Activated CD8-positive, alpha-beta T cell treated with anti-CD3 and anti-CD28 coated beads for 36 hours (primary cell): ENCODE measurements around the gene TMEM121. TPM values are rescaled to one million over a fixed set of nuclear protein-coding genes. Genes with fewer than 3 reads are reported as not detected.
A peak's percentile ranks its signal among the peaks of the same experiment; 100 is the strongest.

Source experiments
- ATAC-seq: fragments of 200-7000 bp; cut with Tn5 transposase; one replicate; pipeline ENCODE4 v1.10.0; 2021; ENCODE audit warnings: mild to moderate bottlenecking, moderate library complexity
- CTCF ChIA-PET: fragments of 350-600 bp; sonication (Branson Sonifier 250); formaldehyde crosslinking; loops from one replicate; lab custom pipeline; 2021; ENCODE audit warnings: antibody characterized with exemption; lab: Charles Lee
- POLR2A ChIA-PET: fragments of 350-600 bp; sonication (Branson Sonifier 250); formaldehyde crosslinking; loops from one replicate; lab custom pipeline; 2021; ENCODE audit warnings: antibody characterized with exemption; lab: Charles Lee
- DNase-seq: peaks from one replicate; pipeline ENCODE4 v3.0.0-alpha.2; 2020
- H3K27ac Mint-ChIP-seq: one replicate; pipeline ENCODE4 v1.8.0; 2021; ENCODE audit warnings: mild to moderate bottlenecking, mixed read lengths
- H3K27me3 Mint-ChIP-seq: one replicate; pipeline ENCODE4 v1.8.0; 2021; ENCODE audit warnings: mixed read lengths
- H3K36me3 Mint-ChIP-seq: one replicate; pipeline ENCODE4 v1.8.0; 2021; ENCODE audit warnings: low read depth, mixed read lengths
- H3K4me1 Mint-ChIP-seq: one replicate; pipeline ENCODE4 v1.8.0; 2021; ENCODE audit warnings: low read depth, mixed read lengths
- H3K4me3 Mint-ChIP-seq: one replicate; pipeline ENCODE4 v1.8.0; 2021; ENCODE audit warnings: mild to moderate bottlenecking, moderate library complexity, mixed read lengths
- H3K9me3 Mint-ChIP-seq: one replicate; pipeline ENCODE4 v1.8.0; 2021; ENCODE audit warnings: mixed read lengths
- intact Hi-C: fragments of 100-400 bp; cut with micrococcal nuclease; formaldehyde crosslinking; loops from one replicate; pipeline ENCODE4 v1.10.0; 2022
- total RNA-seq, 2 experiments: library from RNA; stranded (reverse); gene quantifications; one replicate each; pipeline ENCODE4 v1.2.3, GENCODE V29; 2021
- TF ChIP-seq, protein P1 (sequence below): fragments of 200-600 bp; IDR thresholded peaks from one replicate; pipeline ENCODE4 v1.8.0; 2022; ENCODE audit warnings: antibody characterized with exemption, mild to moderate bottlenecking

Gene TMEM121
- total RNA-seq, 2 experiments from 2014 or later = 12.0 to 12.1 TPM

DNA sequence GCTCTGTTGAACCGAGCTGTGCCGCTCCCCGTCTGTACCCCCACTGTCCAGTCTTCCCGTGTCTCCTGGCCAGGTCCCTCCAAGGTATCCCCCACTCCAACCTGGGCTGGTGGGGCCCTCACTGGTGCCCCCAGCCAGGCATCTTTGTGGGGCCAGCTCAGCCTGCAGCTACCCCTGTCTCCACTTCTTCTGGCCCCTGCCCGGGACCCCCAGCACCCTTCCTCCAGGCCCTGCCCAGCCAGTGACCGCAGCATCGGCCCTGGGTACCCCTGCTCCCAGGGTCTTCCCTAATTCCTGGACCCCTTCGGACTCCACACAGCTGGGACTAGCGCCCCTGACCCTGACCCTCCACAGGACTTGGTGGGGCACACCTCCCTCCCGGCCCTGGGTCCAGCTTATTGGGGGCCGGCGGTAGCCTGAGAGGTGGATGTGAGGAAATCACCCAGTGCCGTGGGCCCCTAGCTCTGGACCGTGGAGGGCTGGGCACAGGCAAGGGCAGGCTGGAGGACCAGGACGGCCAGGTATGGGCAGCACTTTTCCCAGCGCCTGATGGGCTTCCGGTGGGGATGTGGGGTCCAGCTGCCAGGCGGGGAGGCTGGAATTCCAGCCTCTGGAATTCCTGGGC lies 43.8 kb upstream of the TMEM121 start:
- H3K9me3 Mint-ChIP-seq = no peaks in the 10 kb centered on the region
- ChIA-PET CTCF (interaction anchor here (1.1 to 2.9 kb wide), 3 partner anchors 9 to 112 kb away, joined by 4 to 80 read pairs (median 15); partner anchors contain the start of gene TEDC1), POLR2A (interaction anchor here (1.7 to 3.2 kb wide), 3 partner anchors 8 to 84 kb away, joined by 4 to 24 read pairs (median 13); partner anchors contain the start of gene TEDC1)
- peaks cover 9% of the 10 kb centered on the region for H3K27me3 Mint-ChIP-seq
- no peak for DNase-seq
- peak overlapping the region; percentile 96 for H3K27ac Mint-ChIP-seq
- TF ChIP-seq, protein P1, sequence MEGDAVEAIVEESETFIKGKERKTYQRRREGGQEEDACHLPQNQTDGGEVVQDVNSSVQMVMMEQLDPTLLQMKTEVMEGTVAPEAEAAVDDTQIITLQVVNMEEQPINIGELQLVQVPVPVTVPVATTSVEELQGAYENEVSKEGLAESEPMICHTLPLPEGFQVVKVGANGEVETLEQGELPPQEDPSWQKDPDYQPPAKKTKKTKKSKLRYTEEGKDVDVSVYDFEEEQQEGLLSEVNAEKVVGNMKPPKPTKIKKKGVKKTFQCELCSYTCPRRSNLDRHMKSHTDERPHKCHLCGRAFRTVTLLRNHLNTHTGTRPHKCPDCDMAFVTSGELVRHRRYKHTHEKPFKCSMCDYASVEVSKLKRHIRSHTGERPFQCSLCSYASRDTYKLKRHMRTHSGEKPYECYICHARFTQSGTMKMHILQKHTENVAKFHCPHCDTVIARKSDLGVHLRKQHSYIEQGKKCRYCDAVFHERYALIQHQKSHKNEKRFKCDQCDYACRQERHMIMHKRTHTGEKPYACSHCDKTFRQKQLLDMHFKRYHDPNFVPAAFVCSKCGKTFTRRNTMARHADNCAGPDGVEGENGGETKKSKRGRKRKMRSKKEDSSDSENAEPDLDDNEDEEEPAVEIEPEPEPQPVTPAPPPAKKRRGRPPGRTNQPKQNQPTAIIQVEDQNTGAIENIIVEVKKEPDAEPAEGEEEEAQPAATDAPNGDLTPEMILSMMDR = no peak
- peaks cover 47% of the 10 kb centered on the region for H3K4me1 Mint-ChIP-seq
- no peaks in the 10 kb centered on the region for H3K36me3 Mint-ChIP-seq
- intact Hi-C loops = no loop called here
- ATAC-seq = no peak
- H3K4me3 Mint-ChIP-seq = no peak overlapping the region

DNA sequence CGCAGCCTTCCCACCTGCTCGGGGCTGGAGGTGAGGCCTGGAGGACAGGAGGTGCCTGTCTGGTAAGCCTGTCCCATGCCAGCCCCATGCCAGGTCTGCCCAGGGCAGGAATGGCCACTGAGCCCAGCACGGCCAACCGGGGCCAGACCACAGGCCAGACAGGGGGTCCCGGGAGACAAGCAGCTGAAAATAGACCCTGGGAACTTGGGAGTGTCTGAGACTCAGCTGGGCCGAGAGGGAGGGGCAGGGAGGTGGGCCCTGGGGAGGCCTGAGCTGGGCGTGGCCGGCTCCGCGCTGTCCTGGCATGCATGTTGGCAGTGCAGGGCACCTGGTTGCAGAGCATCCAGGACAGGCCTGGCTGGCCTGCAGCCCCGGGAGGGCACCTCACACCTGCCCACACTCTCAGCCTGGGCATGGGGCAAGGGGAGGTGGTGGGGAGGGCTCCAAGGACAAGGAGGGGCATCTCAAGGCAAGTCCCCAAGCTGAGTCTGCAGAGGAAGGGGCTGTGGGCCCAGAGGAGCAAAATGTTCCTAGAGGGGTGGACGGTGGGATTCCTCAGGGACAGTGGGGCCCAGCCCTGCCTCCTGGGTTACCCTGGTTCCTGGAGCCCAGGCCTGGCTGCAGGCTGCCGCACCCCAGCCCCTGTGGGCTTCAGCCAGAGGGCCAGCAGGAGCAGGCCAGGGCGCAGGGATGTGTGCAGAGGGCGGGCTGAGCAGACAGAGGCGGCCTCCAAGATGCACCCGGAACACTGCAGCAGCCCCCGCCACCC lies 42.9 kb upstream of the TMEM121 start:
- H3K27me3 Mint-ChIP-seq = peaks cover 9% of the 10 kb centered on the region
- peaks cover 52% of the 10 kb centered on the region for H3K4me1 Mint-ChIP-seq
- DNase-seq (no peak), ATAC-seq (no peak)
- ChIA-PET CTCF (interaction anchor here (1.1 to 2.9 kb wide), 3 partner anchors 80 to 113 kb away, joined by 3 to 15 read pairs (median 4); no protein-coding TSS in a partner anchor), POLR2A (interaction anchor here (1.1 to 3.2 kb wide), 2 partner anchors 13 to 45 kb away, joined by 3 to 13 read pairs; no protein-coding TSS in a partner anchor)
- TF ChIP-seq, protein P1 = no peak
- intact Hi-C loops = no loop called here
- no peaks in the 10 kb centered on the region for H3K9me3 Mint-ChIP-seq
- H3K27ac Mint-ChIP-seq = no peak overlapping the region
- no peak overlapping the region for H3K4me3 Mint-ChIP-seq
- no peaks in the 10 kb centered on the region for H3K36me3 Mint-ChIP-seq

DNA sequence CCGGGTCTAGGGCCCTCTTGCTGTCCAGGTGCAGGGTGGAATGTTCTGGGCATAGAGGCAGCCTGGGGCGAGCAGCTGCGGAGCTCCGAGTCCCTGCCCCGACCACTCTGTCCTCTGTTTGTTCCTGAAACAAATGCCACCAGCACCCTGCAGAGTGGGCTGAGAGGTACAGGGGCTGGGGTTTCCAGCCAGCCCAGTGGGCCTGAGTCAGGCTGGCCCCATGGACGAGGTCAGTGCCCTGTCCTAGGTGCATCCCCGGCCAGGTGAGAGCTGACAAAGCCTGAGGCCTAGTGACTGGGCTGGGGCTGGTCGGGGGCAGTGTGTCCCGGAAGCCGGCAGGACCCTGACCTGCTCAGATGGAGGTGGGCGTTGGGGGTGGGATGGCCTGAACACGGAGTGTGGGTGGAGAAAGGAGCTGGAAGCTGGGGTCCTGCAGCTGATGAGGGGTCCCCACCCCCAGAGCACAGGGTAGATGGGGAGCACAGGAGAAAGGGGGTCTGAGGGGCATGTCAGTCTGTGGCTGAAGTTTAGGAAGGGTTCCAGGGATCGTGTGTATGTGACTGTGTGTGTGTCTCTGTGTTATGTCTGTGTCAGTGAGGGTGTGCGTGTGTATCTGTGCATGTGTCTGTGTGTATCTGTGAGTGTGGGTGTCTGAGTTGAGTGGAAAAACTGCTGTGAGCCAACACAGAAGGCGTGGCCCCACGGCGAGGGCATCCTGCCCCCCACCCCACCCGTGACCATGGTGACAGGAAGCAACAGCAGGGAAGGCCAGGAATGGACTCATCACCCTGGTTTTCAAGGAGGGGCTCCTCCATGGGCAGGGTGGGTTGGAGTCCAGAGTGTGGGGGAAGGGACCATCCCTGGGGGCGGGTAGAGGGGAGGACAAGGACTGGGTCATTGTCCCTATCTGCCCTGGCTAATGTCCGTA lies 42.0 kb upstream of the TMEM121 start:
- Mint-ChIP-seq H3K4me1 (peaks cover 54% of the 10 kb centered on the region), H3K36me3 (no peaks in the 10 kb centered on the region), H3K4me3 (no peak overlapping the region), H3K27me3 (peaks cover 8% of the 10 kb centered on the region), H3K9me3 (no peaks in the 10 kb centered on the region), H3K27ac (peak overlapping the region; percentile 53)
- ATAC-seq (no peak), DNase-seq (peak; percentile 52)
- intact Hi-C loops = no loop called here
- CTCF ChIA-PET = interaction anchor here (1.2 kb wide), 1 partner anchor 113 kb away, joined by 3 read pairs; no protein-coding TSS in a partner anchor
- TF ChIP-seq, protein P1 = no peak
- POLR2A ChIA-PET = interaction anchor here (1.1 to 3.2 kb wide), 2 partner anchors 12 to 44 kb away, joined by 3 to 13 read pairs; no protein-coding TSS in a partner anchor

DNA sequence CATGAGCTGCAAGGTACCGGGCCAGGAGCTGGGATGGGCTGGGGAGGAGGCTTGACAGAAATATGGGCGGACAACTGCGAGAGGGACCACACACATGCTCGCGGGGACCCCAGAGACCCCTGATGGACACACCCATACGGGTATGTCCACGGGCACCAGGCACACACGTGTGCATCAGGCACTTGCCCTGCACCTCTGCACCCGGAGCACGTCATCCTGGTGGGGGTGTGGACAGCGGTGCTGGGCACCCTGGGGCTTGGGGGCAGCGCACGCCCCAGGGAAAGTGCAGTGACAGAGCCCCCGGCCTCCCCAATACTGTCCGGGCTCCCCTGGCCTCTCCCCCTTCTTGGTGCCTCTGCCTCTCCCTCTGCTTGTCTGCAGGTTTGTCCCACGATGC lies 41.4 kb upstream of the TMEM121 start:
- no peak for ATAC-seq
- CTCF ChIA-PET = no interaction called here
- H3K4me1 Mint-ChIP-seq = peaks cover 54% of the 10 kb centered on the region
- TF ChIP-seq, protein P1 = no peak
- POLR2A ChIA-PET = no interaction called here
- H3K36me3 Mint-ChIP-seq = no peaks in the 10 kb centered on the region
- intact Hi-C loops = loop anchor here (5.0 kb wide), 1 partner anchor 113 kb away; no protein-coding TSS in a partner anchor
- H3K4me3 Mint-ChIP-seq = no peak overlapping the region
- no peak for DNase-seq
- no peaks in the 10 kb centered on the region for H3K9me3 Mint-ChIP-seq
- no peak overlapping the region for H3K27ac Mint-ChIP-seq
- peaks cover under 1% of the 10 kb centered on the region for H3K27me3 Mint-ChIP-seq
